Trophoblast cell (in vitro differentiated cells and primary cell): ENCODE measurements around the gene QRFP.

ENCODE experiments used
- DNase-seq, 2 donors: peaks; one replicate each; pipeline ENCODE4 v3.0.0-alpha.2; 2016
- H2AFZ ChIP-seq: 2 replicates; pipeline ENCODE4 v1.6.1; 2013; ENCODE audit warnings: low read length, moderate library complexity, mild to moderate bottlenecking; ENCODE audit not compliant: insufficient read depth, poor library complexity
- H2AK5ac ChIP-seq: 2 replicates; pipeline ENCODE4 v1.6.1; 2013; ENCODE audit warnings: mild to moderate bottlenecking, low read length
- H2BK120ac ChIP-seq: 2 replicates; pipeline ENCODE4 v1.6.1; 2013; ENCODE audit warnings: low read length, mild to moderate bottlenecking, moderate library complexity; ENCODE audit not compliant: insufficient read depth, poor library complexity
- H2BK12ac ChIP-seq: 2 replicates; pipeline ENCODE4 v1.6.1; 2013; ENCODE audit warnings: mild to moderate bottlenecking, low read length, moderate library complexity
- H2BK5ac ChIP-seq: 2 replicates; pipeline ENCODE4 v1.6.1; 2013; ENCODE audit warnings: low read length, low read depth, moderate library complexity, mild to moderate bottlenecking; ENCODE audit not compliant: poor library complexity
- H3K14ac ChIP-seq: 2 replicates; pipeline ENCODE4 v1.6.1; 2013; ENCODE audit warnings: mild to moderate bottlenecking, low read length
- H3K18ac ChIP-seq: 2 replicates; pipeline ENCODE4 v1.6.1; 2013; ENCODE audit warnings: mild to moderate bottlenecking, low read length
- H3K23ac ChIP-seq: 2 replicates; pipeline ENCODE4 v1.6.1; 2013; ENCODE audit warnings: low read length
- H3K27ac ChIP-seq: 2 replicates; pipeline ENCODE4 v1.5.1; 2013; ENCODE audit warnings: low read depth, mild to moderate bottlenecking, inconsistent platforms, low read length, moderate library complexity
- H3K27me3 ChIP-seq: 2 replicates; pipeline ENCODE4 v1.6.1; 2013; ENCODE audit warnings: inconsistent platforms, mild to moderate bottlenecking, low read length, moderate library complexity; ENCODE audit not compliant: insufficient read depth
- H3K36me3 ChIP-seq, 2 experiments: 1 replicate in 1 of 2; 2 replicates in 1 of 2; pipeline ENCODE4 v1.6.1; 2013; ENCODE audit warnings: low read length in 2 of 2, mild to moderate bottlenecking in 2 of 2, moderate library complexity in 1 of 2; ENCODE audit not compliant: insufficient read depth in 2 of 2, control insufficient read depth in 1 of 2
- H3K4ac ChIP-seq: 2 replicates; pipeline ENCODE4 v1.6.1; 2013; ENCODE audit warnings: low read depth, mild to moderate bottlenecking, low read length, moderate library complexity
- H3K4me1 ChIP-seq, 2 experiments: 1 replicate in 1 of 2; 2 replicates in 1 of 2; pipeline ENCODE4 v1.6.1; 2013; ENCODE audit warnings: low read length in 2 of 2, mild to moderate bottlenecking in 2 of 2, moderate library complexity in 1 of 2; ENCODE audit not compliant: insufficient read depth in 2 of 2, control insufficient read depth in 1 of 2
- H3K4me2 ChIP-seq: 2 replicates; pipeline ENCODE4 v1.6.1; 2013; ENCODE audit warnings: inconsistent platforms, mild to moderate bottlenecking, low read length, moderate library complexity
- H3K4me3 ChIP-seq: 2 replicates; pipeline ENCODE4 v1.5.1; 2013; ENCODE audit warnings: mild to moderate bottlenecking, low read depth, low read length, inconsistent platforms
- H3K79me1 ChIP-seq: one replicate; pipeline ENCODE4 v1.6.1; 2013; ENCODE audit warnings: low read length
- H3K79me2 ChIP-seq: 2 replicates; pipeline ENCODE4 v1.6.1; 2013; ENCODE audit warnings: low read length, mild to moderate bottlenecking; ENCODE audit not compliant: control insufficient read depth, insufficient read depth, poor library complexity
- H3K9ac ChIP-seq: 2 replicates; pipeline ENCODE4 v1.6.1; 2013; ENCODE audit warnings: mild to moderate bottlenecking, low read length
- H3K9me3 ChIP-seq: 2 replicates; pipeline ENCODE4 v1.6.1; 2013; ENCODE audit warnings: low read depth, mild to moderate bottlenecking, control low read depth, inconsistent platforms, low read length; ENCODE audit not compliant: insufficient read depth
- H4K12ac ChIP-seq: 2 replicates; pipeline ENCODE4 v1.6.1; 2013; ENCODE audit warnings: low read depth, mild to moderate bottlenecking, low read length, moderate library complexity
- H4K8ac ChIP-seq: 2 replicates; pipeline ENCODE4 v1.6.1; 2013; ENCODE audit warnings: low read depth, mild to moderate bottlenecking, low read length, moderate library complexity
- H4K91ac ChIP-seq: one replicate; pipeline ENCODE4 v1.6.1; 2013; ENCODE audit warnings: low read depth, mild to moderate bottlenecking, low read length, moderate library complexity
- WGBS: extraction: QIAGEN DNeasy Blood & Tissue Kit; methylation state at CpG from one replicate; pipeline ENCODE4 v1.1.7; 2013; ENCODE audit warnings: missing lambda C conversion rate; ENCODE audit not compliant: insufficient read length, insufficient coverage; ENCODE audit errors: extremely low coverage; 5-methylcytosine and 5-hydroxymethylcytosine counted together

The QRFP gene

GRCh38 chr9:130878295-130878694 lies 18.3 kb downstream of the QRFP start:
- H3K79me2 ChIP-seq = no peaks in the 10 kb centered on the region
- H2BK5ac ChIP-seq = no peak overlapping the region
- no peak overlapping the region for H4K8ac ChIP-seq
- H3K23ac ChIP-seq = no peak overlapping the region
- H3K9me3 ChIP-seq = peaks cover 3% of the 10 kb centered on the region
- no peak overlapping the region for H2AFZ ChIP-seq
- H3K14ac ChIP-seq = no peak overlapping the region
- H2BK120ac ChIP-seq = no peak overlapping the region
- H3K4me3 ChIP-seq = no peak overlapping the region
- no peak overlapping the region for H2AK5ac ChIP-seq
- no peaks in the 10 kb centered on the region for H3K79me1 ChIP-seq
- no peak overlapping the region for H3K4me2 ChIP-seq
- H3K27ac ChIP-seq = no peak overlapping the region
- H3K27me3 ChIP-seq = no peaks in the 10 kb centered on the region
- H4K91ac ChIP-seq = no peak overlapping the region
- no peak overlapping the region for H3K4ac ChIP-seq
- no peak overlapping the region for H3K9ac ChIP-seq
- no peak overlapping the region for H4K12ac ChIP-seq
- no peak overlapping the region for H3K18ac ChIP-seq
- no CpG with 5 or more reads among the region's 6 CpGs for WGBS
- H2BK12ac ChIP-seq = no peak overlapping the region
- peaks cover 33 to 58% of the 10 kb centered on the region in 2 experiments for H3K36me3 ChIP-seq
- no peaks in the 10 kb centered on the region for H3K4me1 ChIP-seq
- no peak for DNase-seq

DNA sequence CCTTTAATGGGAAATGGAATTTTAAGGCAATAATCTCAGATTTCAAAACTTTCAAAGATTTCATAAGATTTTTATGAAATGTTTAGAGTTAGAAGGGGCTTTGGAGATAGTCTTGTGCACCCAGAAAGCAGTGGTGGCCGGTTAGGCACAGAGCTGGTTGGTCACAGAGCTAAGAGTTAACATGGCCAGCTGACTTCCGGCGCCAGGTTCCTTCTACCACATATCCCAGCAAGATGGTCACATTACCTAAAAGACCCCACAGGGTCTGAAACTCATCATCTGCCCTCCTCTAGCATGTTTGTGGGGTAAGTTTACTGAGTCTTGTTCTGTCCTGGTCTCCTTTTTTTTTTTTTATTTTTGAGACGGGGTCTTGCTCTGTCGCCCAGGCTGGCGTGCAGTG lies 19.3 kb downstream of the QRFP start:
- Histone ChIP-seq H3K4me1 (no peaks in the 10 kb centered on the region), H3K27ac (no peak overlapping the region), H3K14ac (no peak overlapping the region), H4K8ac (no peak overlapping the region), H3K36me3 (peaks cover 39 to 64% of the 10 kb centered on the region in 2 experiments), H3K79me2 (no peaks in the 10 kb centered on the region), H4K12ac (no peak overlapping the region), H3K18ac (no peak overlapping the region), H2AFZ (no peak overlapping the region), H3K9ac (no peak overlapping the region), H3K4me2 (no peak overlapping the region), H3K4ac (no peak overlapping the region), H2BK120ac (no peak overlapping the region), H4K91ac (no peak overlapping the region), H3K9me3 (peaks cover 3% of the 10 kb centered on the region), H3K23ac (no peak overlapping the region), H2BK12ac (no peak overlapping the region), H2AK5ac (no peak overlapping the region), H3K79me1 (no peaks in the 10 kb centered on the region), H3K4me3 (no peak overlapping the region), H2BK5ac (no peak overlapping the region), H3K27me3 (no peaks in the 10 kb centered on the region)
- DNase-seq = no peak
- no CpG with 5 or more reads among the region's 6 CpGs for WGBS

- Histone ChIP-seq H3K23ac (no peak overlapping the region), H2BK5ac (no peak overlapping the region), H4K12ac (no peak overlapping the region), H3K9ac (no peak overlapping the region), H3K4me3 (no peak overlapping the region), H3K4me2 (no peak overlapping the region), H3K79me1 (no peaks in the 10 kb centered on the region), H2BK12ac (no peak overlapping the region), H3K27ac (no peak overlapping the region), H3K79me2 (no peaks in the 10 kb centered on the region), H2AFZ (no peak overlapping the region), H4K91ac (no peak overlapping the region), H3K36me3 (peaks cover 36 to 59% of the 10 kb centered on the region in 2 experiments), H2BK120ac (no peak overlapping the region), H4K8ac (no peak overlapping the region), H3K27me3 (no peaks in the 10 kb centered on the region), H3K4me1 (no peaks in the 10 kb centered on the region), H3K18ac (no peak overlapping the region), H3K9me3 (no peaks in the 10 kb centered on the region), H3K4ac (no peak overlapping the region), H3K14ac (no peak overlapping the region), H2AK5ac (no peak overlapping the region)
- no CpG with 5 or more reads among the region's 5 CpGs for WGBS
- DNase-seq = no peak
Observed at GRCh38 chr9:130874783-130875182, 21.8 kb downstream of the QRFP start.

DNA sequence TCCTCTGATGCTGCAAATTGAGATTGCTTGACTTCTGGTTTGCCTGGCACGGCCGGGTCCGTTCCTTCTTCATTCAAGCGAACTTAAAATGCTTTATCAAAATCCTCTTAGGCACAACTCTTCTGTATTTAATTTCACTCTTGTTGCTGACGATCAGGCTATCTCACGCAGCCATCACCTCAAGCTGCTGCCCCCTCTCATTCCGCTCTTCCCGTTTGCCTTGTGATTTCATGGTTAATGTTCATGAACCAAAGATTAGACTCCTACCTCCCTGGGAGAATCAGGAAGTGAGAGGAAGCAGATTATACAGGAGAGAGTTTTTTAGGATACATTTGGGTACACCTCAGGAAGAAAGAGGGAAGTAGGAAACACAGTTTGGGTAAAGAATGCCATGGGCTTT lies 22.6 kb downstream of the QRFP start:
- Histone ChIP-seq H2AFZ (no peak overlapping the region), H3K18ac (no peak overlapping the region), H3K79me2 (no peaks in the 10 kb centered on the region), H3K79me1 (no peaks in the 10 kb centered on the region), H3K36me3 (peaks cover 39 to 57% of the 10 kb centered on the region in 2 experiments), H2BK12ac (no peak overlapping the region), H4K91ac (no peak overlapping the region), H3K23ac (no peak overlapping the region), H4K12ac (no peak overlapping the region), H3K4ac (no peak overlapping the region), H4K8ac (no peak overlapping the region), H3K9me3 (no peaks in the 10 kb centered on the region), H3K27ac (no peak overlapping the region), H2AK5ac (no peak overlapping the region), H2BK5ac (no peak overlapping the region), H3K4me3 (no peak overlapping the region), H3K9ac (no peak overlapping the region), H3K14ac (no peak overlapping the region), H2BK120ac (no peak overlapping the region), H3K4me1 (no peaks in the 10 kb centered on the region), H3K4me2 (no peak overlapping the region), H3K27me3 (no peaks in the 10 kb centered on the region)
- WGBS = no CpG with 5 or more reads among the region's 8 CpGs
- no peak for DNase-seq
